Panc1 (cell line): ENCODE measurements around the gene EAF1. TPM values are rescaled to one million over a fixed set of nuclear protein-coding genes. Genes with fewer than 3 reads are reported as not detected.

Experiments used
- ATAC-seq: fragments of 200-7000 bp; cut with Tn5 transposase; 2 replicates; pipeline ENCODE4 v1.9.1; 2020; ENCODE audit warnings: mild to moderate bottlenecking, moderate library complexity
- BruUV-seq: library from RNA; stranded (reverse); fragments of 400-500 nt; replicated peaks from 2 replicates; lab custom pipeline; 2021; lab: Mats Ljungman, UMichigan
- CTCF ChIA-PET: fragments of 300-600 bp; sonication (Branson Sonifier 250); formaldehyde crosslinking; loops from one replicate; lab custom pipeline; 2022; ENCODE audit warnings: antibody characterized with exemption; lab: Charles Lee
- POLR2A ChIA-PET: fragments of 300-600 bp; sonication (Branson Sonifier 250); formaldehyde crosslinking; loops from one replicate; lab custom pipeline; 2022; ENCODE audit warnings: antibody characterized with exemption; lab: Charles Lee
- DNase-seq: peaks from one replicate; pipeline ENCODE4 v3.0.0-alpha.2; 2010; ENCODE audit warnings: low read depth, low spot score
- H3K27ac ChIP-seq: 2 replicates; pipeline ENCODE4 v1.5.1; 2011; ENCODE audit warnings: mild to moderate bottlenecking, low read length, inconsistent platforms
- H3K27me3 ChIP-seq: fragments of 200-500 bp; sonication (Bioruptor generic); 2 replicates; pipeline ENCODE4 v1.6.0; 2014; ENCODE audit warnings: low read length, inconsistent platforms; ENCODE audit not compliant: control insufficient read depth, insufficient read depth
- H3K36me3 ChIP-seq: fragments of 200-500 bp; sonication (Bioruptor generic); 2 replicates; pipeline ENCODE4 v1.5.1; 2014; ENCODE audit warnings: inconsistent platforms, mild to moderate bottlenecking, low read length, moderate library complexity; ENCODE audit not compliant: control insufficient read depth, insufficient read depth
- H3K4me1 ChIP-seq: 2 replicates; pipeline ENCODE4 v1.5.1; 2011; ENCODE audit warnings: inconsistent platforms, mild to moderate bottlenecking, low read length, moderate library complexity; ENCODE audit not compliant: control insufficient read depth, insufficient read depth
- H3K4me3 ChIP-seq, 2 experiments: 2 replicates each; pipeline ENCODE4 v1.5.1; 2011 to 2012; ENCODE audit warnings: low read depth in 2 of 2, low read length in 2 of 2, mild to moderate bottlenecking in 2 of 2, inconsistent platforms in 1 of 2, moderate library complexity in 1 of 2
- H3K9me3 ChIP-seq: fragments of 200-500 bp; sonication (Bioruptor generic); 2 replicates; pipeline ENCODE4 v1.5.1; 2014; ENCODE audit warnings: low read depth, mild to moderate bottlenecking, inconsistent platforms, low read length, moderate library complexity; ENCODE audit not compliant: control insufficient read depth, insufficient read depth
- POLR2AphosphoS5 ChIP-seq: IDR thresholded peaks from 2 replicates; pipeline ENCODE4 v1.6.1; 2012; ENCODE audit warnings: mild to moderate bottlenecking, low read depth, low read length, moderate library complexity
- SIN3A ChIP-seq: IDR thresholded peaks from 2 replicates; pipeline ENCODE4 v1.6.1; 2012; ENCODE audit warnings: low read depth, mild to moderate bottlenecking, low read length, moderate library complexity, borderline replicate concordance; ENCODE audit not compliant: insufficient read depth
- TCF7L2 ChIP-seq: IDR thresholded peaks from 2 replicates; pipeline ENCODE4 v1.6.1; 2011; ENCODE audit warnings: mild to moderate bottlenecking, low read depth, low read length, inconsistent platforms
- in situ Hi-C: cut with HindIII; loops from 2 replicates; pipeline ENCODE4 v1.10.0; 2016; ENCODE audit warnings: low sequenced_read_pairs, low pct_unique_long_range_greater_than_20kb
- intact Hi-C: fragments of 100-400 bp; cut with micrococcal nuclease; formaldehyde crosslinking; loops from one replicate; pipeline ENCODE4 v1.10.0; 2022; ENCODE audit not compliant: unreplicated experiment
- total RNA-seq: library from RNA; stranded (reverse); gene quantifications from one replicate; pipeline ENCODE4 v1.2.1, GENCODE V29; 2021; ENCODE audit not compliant: unreplicated experiment
- TF ChIP-seq, protein P1 (sequence below), 2 experiments: IDR thresholded peaks; 2 replicates each; pipeline ENCODE4 v1.6.1; 2011 to 2012; ENCODE audit warnings: low read depth in 2 of 2, control low read depth in 1 of 2, low read length in 1 of 2, mild to moderate bottlenecking in 1 of 2, moderate library complexity in 1 of 2; ENCODE audit not compliant: insufficient read depth in 1 of 2
- TF ChIP-seq, protein P2 (sequence below): fragments of 450-650 bp; IDR thresholded peaks from 2 replicates; pipeline ENCODE4 v1.5.1; 2017; ENCODE audit warnings: mild to moderate bottlenecking

The EAF1 gene
- total RNA-seq, 1 experiment from 2014 or later: 16.1 TPM

DNA sequence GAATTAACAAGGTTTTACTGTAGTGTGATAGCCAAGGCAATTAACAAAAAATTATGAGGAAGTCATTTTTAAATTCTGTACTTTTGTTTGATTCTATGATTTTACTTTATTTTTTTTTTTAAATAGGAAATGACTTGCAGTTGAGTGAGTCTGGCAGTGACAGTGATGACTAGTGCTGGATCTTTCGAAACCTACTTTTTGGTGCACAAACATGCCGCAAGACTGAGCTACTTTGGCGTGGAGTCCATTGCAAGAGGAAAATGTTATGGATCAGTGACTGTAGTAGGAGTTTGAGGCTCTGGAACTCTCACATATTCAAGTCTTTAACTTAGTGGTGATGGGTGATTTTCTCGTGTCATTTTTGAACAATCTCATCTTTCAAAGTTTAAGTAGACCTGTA, 11.6 kb downstream of the EAF1 start:
- intact Hi-C loops (no loop called here), in situ Hi-C loops (no loop called here)
- ATAC-seq (no peak), DNase-seq (no peak)
- ChIA-PET POLR2A (interaction anchor here (0.7 kb wide), 1 partner anchor 265 kb away, joined by 4 read pairs; no protein-coding TSS in a partner anchor), CTCF (no interaction called here)
- Histone ChIP-seq H3K27ac (no peak overlapping the region), H3K4me1 (no peaks in the 10 kb centered on the region), H3K9me3 (no peaks in the 10 kb centered on the region), H3K27me3 (no peaks in the 10 kb centered on the region), H3K4me3 (no peak overlapping the region), H3K36me3 (peaks cover 25% of the 10 kb centered on the region)
- TF ChIP-seq TCF7L2 (no peak), POLR2AphosphoS5 (no peak), SIN3A (no peak)
- TF ChIP-seq, protein P1, sequence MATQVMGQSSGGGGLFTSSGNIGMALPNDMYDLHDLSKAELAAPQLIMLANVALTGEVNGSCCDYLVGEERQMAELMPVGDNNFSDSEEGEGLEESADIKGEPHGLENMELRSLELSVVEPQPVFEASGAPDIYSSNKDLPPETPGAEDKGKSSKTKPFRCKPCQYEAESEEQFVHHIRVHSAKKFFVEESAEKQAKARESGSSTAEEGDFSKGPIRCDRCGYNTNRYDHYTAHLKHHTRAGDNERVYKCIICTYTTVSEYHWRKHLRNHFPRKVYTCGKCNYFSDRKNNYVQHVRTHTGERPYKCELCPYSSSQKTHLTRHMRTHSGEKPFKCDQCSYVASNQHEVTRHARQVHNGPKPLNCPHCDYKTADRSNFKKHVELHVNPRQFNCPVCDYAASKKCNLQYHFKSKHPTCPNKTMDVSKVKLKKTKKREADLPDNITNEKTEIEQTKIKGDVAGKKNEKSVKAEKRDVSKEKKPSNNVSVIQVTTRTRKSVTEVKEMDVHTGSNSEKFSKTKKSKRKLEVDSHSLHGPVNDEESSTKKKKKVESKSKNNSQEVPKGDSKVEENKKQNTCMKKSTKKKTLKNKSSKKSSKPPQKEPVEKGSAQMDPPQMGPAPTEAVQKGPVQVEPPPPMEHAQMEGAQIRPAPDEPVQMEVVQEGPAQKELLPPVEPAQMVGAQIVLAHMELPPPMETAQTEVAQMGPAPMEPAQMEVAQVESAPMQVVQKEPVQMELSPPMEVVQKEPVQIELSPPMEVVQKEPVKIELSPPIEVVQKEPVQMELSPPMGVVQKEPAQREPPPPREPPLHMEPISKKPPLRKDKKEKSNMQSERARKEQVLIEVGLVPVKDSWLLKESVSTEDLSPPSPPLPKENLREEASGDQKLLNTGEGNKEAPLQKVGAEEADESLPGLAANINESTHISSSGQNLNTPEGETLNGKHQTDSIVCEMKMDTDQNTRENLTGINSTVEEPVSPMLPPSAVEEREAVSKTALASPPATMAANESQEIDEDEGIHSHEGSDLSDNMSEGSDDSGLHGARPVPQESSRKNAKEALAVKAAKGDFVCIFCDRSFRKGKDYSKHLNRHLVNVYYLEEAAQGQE (IDR thresholded peaks at IDR 0.05; ENCODE audit: insufficient read depth in 1 of 2, low read depth in 2 of 2, low read length in 1 of 2): no peak
- TF ChIP-seq, protein P2, sequence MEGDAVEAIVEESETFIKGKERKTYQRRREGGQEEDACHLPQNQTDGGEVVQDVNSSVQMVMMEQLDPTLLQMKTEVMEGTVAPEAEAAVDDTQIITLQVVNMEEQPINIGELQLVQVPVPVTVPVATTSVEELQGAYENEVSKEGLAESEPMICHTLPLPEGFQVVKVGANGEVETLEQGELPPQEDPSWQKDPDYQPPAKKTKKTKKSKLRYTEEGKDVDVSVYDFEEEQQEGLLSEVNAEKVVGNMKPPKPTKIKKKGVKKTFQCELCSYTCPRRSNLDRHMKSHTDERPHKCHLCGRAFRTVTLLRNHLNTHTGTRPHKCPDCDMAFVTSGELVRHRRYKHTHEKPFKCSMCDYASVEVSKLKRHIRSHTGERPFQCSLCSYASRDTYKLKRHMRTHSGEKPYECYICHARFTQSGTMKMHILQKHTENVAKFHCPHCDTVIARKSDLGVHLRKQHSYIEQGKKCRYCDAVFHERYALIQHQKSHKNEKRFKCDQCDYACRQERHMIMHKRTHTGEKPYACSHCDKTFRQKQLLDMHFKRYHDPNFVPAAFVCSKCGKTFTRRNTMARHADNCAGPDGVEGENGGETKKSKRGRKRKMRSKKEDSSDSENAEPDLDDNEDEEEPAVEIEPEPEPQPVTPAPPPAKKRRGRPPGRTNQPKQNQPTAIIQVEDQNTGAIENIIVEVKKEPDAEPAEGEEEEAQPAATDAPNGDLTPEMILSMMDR: no peak
- BruUV-seq: no TSS peak

DNA sequence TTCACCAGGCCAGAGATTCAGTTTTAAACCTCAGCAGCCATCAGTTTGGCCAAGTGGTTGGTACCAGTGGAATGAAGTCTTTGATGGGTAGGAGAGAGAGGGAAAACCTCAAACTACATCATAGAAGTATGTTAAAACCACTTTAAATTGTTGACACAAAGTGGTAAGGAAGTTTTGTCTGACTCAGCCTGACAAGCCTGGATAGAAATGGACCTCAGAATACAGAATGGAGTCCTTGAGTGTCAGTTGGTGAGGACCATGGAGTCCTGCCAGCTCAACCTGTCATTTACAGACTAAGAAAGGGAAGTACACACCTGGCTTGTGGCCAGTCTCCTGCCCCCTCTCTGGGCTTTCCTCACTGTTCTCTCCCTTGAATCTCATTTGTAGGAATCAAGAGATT, 12.1 kb downstream of the EAF1 start:
- no peak for DNase-seq
- ATAC-seq: no peak
- H3K36me3 ChIP-seq: peaks cover 21% of the 10 kb centered on the region
- no peaks in the 10 kb centered on the region for H3K27me3 ChIP-seq
- POLR2A ChIA-PET: no interaction called here
- H3K27ac ChIP-seq: no peak overlapping the region
- H3K4me3 ChIP-seq: no peak overlapping the region
- CTCF ChIA-PET: no interaction called here
- intact Hi-C loops: no loop called here
- BruUV-seq: no TSS peak
- H3K9me3 ChIP-seq: no peaks in the 10 kb centered on the region
- H3K4me1 ChIP-seq: no peaks in the 10 kb centered on the region
- in situ Hi-C loops: no loop called here
- TF ChIP-seq, protein P1 (IDR thresholded peaks at IDR 0.05; ENCODE audit: insufficient read depth in 1 of 2, low read depth in 2 of 2, low read length in 1 of 2): no peak
- TF ChIP-seq SIN3A: no peak
